ENCODE measurements around the gene MRO. TPM values are rescaled to one million over a fixed set of nuclear protein-coding genes. Genes with fewer than 3 reads are reported as not detected.

Gene MRO
- total RNA-seq, 6 experiments from 2014 or later, result not detected

GRCh38 chr18:50814395-50814794 is 5.4 kb downstream of the MRO start:
- Mint-ChIP-seq H3K36me3 (ENCODE audit: low read depth) (no peaks in the 10 kb centered on the region), H3K27ac (no peak overlapping the region), H3K4me1 (ENCODE audit: low read depth) (no peaks in the 10 kb centered on the region), H3K4me3 (no peak overlapping the region), H3K9me3 (no peaks in the 10 kb centered on the region), H3K27me3 (ENCODE audit: insufficient read depth) (peaks cover 18% of the 10 kb centered on the region)
- no peak for DNase-seq
- no peak for TF ChIP-seq CTCF (IDR thresholded peaks at IDR 0.05)

- Mint-ChIP-seq H3K27ac (no peak overlapping the region), H3K9me3 (no peaks in the 10 kb centered on the region), H3K4me1 (ENCODE audit: low read depth) (no peaks in the 10 kb centered on the region), H3K4me3 (no peak overlapping the region), H3K27me3 (ENCODE audit: insufficient read depth) (peaks cover 18% of the 10 kb centered on the region), H3K36me3 (ENCODE audit: low read depth) (no peaks in the 10 kb centered on the region)
- TF ChIP-seq CTCF (IDR thresholded peaks at IDR 0.05), result no peak
- DNase-seq, result no peak
Measured at GRCh38 chr18:50813353-50813752, 6.5 kb downstream of the MRO start.

GRCh38 chr18:50812834-50813233 is 7.0 kb downstream of the MRO start:
- Mint-ChIP-seq H3K27me3 (ENCODE audit: insufficient read depth) (peaks cover 20% of the 10 kb centered on the region), H3K4me1 (ENCODE audit: low read depth) (no peaks in the 10 kb centered on the region), H3K9me3 (no peaks in the 10 kb centered on the region), H3K4me3 (no peak overlapping the region), H3K27ac (no peak overlapping the region), H3K36me3 (ENCODE audit: low read depth) (no peaks in the 10 kb centered on the region)
- TF ChIP-seq CTCF (IDR thresholded peaks at IDR 0.05), result no peak
- no peak for DNase-seq

- Mint-ChIP-seq H3K4me3 (no peak overlapping the region), H3K27me3 (ENCODE audit: insufficient read depth) (peaks cover 33% of the 10 kb centered on the region), H3K4me1 (ENCODE audit: low read depth) (no peaks in the 10 kb centered on the region), H3K36me3 (ENCODE audit: low read depth) (no peaks in the 10 kb centered on the region), H3K9me3 (no peaks in the 10 kb centered on the region), H3K27ac (no peak overlapping the region)
- TF ChIP-seq CTCF (IDR thresholded peaks at IDR 0.05), result no peak
- DNase-seq, result no peak
Measured at GRCh38 chr18:50807176-50807575, 12.6 kb downstream of the MRO start.

- no peak overlapping the region for H3K4me3 Mint-ChIP-seq
- H3K27me3 Mint-ChIP-seq (ENCODE audit: insufficient read depth), result peaks cover 30% of the 10 kb centered on the region
- no peak overlapping the region for H3K27ac Mint-ChIP-seq
- no peaks in the 10 kb centered on the region for H3K36me3 Mint-ChIP-seq (ENCODE audit: low read depth)
- no peaks in the 10 kb centered on the region for H3K9me3 Mint-ChIP-seq
- TF ChIP-seq CTCF (IDR thresholded peaks at IDR 0.05), result no peak
- H3K4me1 Mint-ChIP-seq (ENCODE audit: low read depth), result no peaks in the 10 kb centered on the region
- DNase-seq, result no peak
Measured at GRCh38 chr18:50806208-50806616, 13.6 kb downstream of the MRO start.

- no peak for DNase-seq
- Mint-ChIP-seq H3K36me3 (ENCODE audit: low read depth) (no peaks in the 10 kb centered on the region), H3K27ac (no peak overlapping the region), H3K27me3 (ENCODE audit: insufficient read depth) (peaks cover 25% of the 10 kb centered on the region), H3K9me3 (no peaks in the 10 kb centered on the region), H3K4me1 (ENCODE audit: low read depth) (no peaks in the 10 kb centered on the region), H3K4me3 (no peak overlapping the region)
- no peak for TF ChIP-seq CTCF (IDR thresholded peaks at IDR 0.05)
Measured at GRCh38 chr18:50805732-50806131, 14.1 kb downstream of the MRO start.
